GM12875 (cell line): ENCODE measurements around the gene SLC5A9.
"Not testable (repeated sequence)": the region's sequence is repeated elsewhere in the genome, so short reads cannot be mapped to it uniquely, and the experiment has no call there.

Source experiments
- H3K4me3 ChIP-seq: one replicate; pipeline ENCODE4 v1.5.1; 2011; ENCODE audit warnings: low read depth, low read length, control low read depth
- CTCF ChIP-seq: IDR thresholded peaks from 2 replicates; pipeline ENCODE4 v1.5.1; 2011; ENCODE audit warnings: low read depth, mild to moderate bottlenecking, control low read depth, inconsistent platforms, low read length, moderate library complexity, borderline replicate concordance; ENCODE audit not compliant: insufficient read depth

The SLC5A9 gene

GRCh38 chr1:48203287-48203900 lies 19.1 kb upstream of the SLC5A9 start:
- no peak overlapping the region for H3K4me3 ChIP-seq
- TF ChIP-seq CTCF = peak; percentile 56; the same call in 1 of the 2 replicates

GRCh38 chr1:48205522-48205921 lies 17.0 kb upstream of the SLC5A9 start:
- no peak overlapping the region for H3K4me3 ChIP-seq

GRCh38 chr1:48206371-48206770 lies 16.1 kb upstream of the SLC5A9 start:
- TF ChIP-seq CTCF = no peak
- no peak overlapping the region for H3K4me3 ChIP-seq

More at GRCh38 chr1:48205522-48205921, 17.0 kb upstream of the SLC5A9 start:
- no peak for TF ChIP-seq CTCF

GRCh38 chr1:48207131-48207530 lies 15.4 kb upstream of the SLC5A9 start:
- no peak overlapping the region for H3K4me3 ChIP-seq
- no peak for TF ChIP-seq CTCF

GRCh38 chr1:48207536-48208075 lies 14.9 kb upstream of the SLC5A9 start:
- TF ChIP-seq CTCF = no peak
- no peak overlapping the region for H3K4me3 ChIP-seq

GRCh38 chr1:48208251-48208650 lies 14.3 kb upstream of the SLC5A9 start:
- H3K4me3 ChIP-seq = no peak overlapping the region
- TF ChIP-seq CTCF = no peak

GRCh38 chr1:48208652-48209051 lies 13.9 kb upstream of the SLC5A9 start:
- no peak for TF ChIP-seq CTCF
- H3K4me3 ChIP-seq = no peak overlapping the region

- not testable (repeated sequence) for H3K4me3 ChIP-seq
Measured at GRCh38 chr1:48213462-48213861, 9.1 kb upstream of the SLC5A9 start.

- not testable (repeated sequence) for H3K4me3 ChIP-seq
Measured at GRCh38 chr1:48214366-48214765, 8.2 kb upstream of the SLC5A9 start.
